HG02943 (cell line): ENCODE results near the gene DPF1.

ENCODE experiments used
- ATAC-seq: cut with Tn5 transposase; IDR thresholded peaks from one replicate; pipeline ENCODE4 v1.9.1; 2021; ENCODE audit warnings: mild to moderate bottlenecking, low read depth, moderate library complexity; ENCODE audit not compliant: unreplicated experiment

The DPF1 gene

DNA sequence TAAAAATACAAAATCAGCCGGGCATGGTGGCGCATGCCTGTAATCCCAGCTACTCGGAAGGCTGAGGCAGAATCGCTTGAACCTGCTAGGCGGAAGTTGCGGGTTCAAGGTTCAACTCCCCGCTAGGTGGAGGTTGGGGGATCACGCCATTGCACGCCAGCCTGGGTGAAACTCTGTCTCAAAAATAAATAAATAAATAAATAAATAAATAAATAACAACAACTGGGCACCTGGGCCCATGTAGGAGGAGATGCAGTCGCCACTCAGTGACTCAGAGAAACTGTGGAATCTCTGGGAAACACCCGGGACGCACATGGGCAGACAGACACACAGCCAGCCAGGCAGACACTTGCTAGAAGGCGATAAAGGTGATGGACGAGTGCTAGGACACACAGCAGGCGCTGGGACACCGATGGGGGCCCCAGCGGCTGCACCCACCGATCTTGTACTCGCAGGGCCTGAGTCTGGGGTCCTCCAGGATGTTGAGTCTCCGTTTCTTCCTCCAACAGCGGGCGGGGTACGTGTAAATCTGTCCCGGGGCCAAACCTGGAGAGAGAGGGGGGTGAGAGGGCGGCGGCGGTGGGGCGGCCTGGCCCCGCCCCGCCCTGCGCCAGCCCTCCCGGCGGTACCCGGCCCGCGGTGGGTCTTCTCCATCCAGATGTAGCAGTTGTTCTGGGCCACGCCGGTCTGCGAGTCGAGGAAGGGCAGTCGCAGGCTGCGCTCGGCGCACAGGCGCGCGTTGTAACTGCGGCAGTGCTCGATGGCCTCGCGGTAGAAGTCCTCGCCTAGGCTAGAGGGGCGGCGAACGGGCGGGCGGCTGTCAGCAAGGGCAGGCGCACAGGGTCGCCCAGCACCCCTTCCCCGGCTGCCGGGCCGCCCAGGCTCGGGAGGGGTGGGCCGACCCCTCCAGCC lies 1.8 kb downstream of the DPF1 start:
- no peak for ATAC-seq

DNA sequence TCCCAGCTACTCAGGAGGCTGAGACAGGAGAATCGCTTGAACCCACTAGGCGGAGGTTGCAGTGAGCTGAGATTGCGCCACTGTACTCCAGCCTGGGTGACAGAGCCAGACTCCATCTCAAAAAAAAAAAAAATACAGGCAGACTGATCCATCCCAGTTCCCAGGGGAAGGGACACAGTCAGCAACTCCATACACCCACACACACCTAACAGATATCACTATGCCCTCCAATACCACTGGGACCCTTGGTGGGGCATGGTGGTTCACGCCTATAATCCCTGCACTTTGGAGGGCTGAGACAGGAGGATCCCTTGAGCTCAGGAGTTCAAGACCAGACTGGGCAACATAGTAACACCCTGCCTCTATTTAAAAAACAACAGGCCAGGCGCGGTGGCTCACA lies 2.6 kb downstream of the DPF1 start:
- no peak for ATAC-seq

DNA sequence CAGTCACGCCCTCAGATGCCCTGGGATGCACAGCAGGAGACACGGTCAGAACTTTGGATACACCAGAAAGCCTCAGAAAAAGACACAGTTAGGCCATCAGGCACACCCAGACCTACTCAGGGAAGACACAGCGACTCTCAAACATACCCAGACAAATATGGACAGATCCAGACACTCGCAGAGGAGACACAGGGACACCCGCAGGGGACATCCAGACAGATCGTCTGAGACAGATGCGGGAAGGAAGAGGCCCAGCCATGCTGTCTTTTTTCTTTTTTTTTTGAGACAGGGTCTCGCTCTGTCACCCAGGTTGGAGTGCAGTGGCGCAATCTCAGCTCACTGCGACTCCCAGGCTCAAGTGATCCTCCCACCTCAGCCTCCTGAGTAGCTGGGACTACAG lies 4.8 kb downstream of the DPF1 start:
- no peak for ATAC-seq

DNA sequence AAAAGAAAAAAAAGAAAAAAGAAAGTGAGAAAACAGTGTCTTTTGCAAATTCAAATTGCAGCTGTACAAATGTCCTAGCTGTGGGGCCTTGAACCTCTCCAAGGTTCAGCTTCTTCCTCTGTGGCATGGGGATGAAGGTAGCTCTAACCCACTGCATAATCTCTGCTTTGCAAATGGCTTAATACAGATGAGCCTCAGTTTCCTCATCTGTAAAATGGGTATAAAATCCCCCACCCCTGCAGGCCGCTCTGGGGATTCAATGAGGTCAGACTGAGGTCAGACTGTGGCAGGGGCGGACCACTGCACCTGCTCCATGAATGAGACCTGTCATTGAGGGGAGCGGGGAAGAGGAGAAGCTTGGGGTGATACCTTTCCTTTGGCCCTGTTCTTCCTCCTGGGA lies 5.8 kb downstream of the DPF1 start:
- no peak for ATAC-seq

DNA sequence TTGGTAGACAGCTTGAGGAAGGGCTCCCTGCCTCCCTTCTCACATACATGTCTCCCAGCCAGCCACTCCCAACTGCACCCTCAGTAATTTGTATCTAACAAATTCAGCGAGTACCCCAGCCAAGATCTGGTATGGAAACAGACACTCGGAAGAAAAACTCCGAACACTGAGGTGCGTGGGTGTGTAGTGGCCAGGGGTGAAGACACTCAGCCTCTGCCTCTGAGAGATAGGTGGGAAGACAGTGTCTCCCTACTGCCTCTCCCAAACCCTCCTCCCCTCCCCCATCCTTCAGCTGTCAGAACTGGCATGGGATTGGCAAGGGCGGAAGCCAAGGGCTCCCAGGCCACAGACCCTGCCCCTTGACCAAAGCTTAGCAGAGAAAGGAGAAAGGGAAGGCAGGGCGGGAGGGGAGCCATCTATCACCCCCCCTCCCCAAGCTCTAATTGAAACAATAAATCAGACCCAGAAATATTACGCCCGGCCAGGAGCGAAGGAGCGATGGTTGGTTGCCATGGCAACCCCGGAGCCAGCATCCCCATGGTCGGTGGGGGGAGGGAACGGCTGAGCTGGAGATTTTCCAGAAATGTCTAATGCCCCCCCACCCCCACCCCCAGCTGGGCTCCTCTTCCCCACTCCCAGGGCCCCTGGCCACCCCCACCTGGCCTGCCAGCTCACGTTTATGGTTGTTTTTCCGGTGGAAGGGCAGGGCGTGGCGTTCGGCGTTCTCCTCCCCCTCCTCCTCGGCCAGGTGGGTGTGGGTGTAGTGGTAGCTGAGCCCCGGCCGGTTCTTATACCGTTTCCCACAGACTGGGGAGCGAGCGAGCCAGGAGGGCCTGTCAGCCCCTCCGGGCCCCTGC lies 7.0 kb downstream of the DPF1 start:
- no peak for ATAC-seq

DNA sequence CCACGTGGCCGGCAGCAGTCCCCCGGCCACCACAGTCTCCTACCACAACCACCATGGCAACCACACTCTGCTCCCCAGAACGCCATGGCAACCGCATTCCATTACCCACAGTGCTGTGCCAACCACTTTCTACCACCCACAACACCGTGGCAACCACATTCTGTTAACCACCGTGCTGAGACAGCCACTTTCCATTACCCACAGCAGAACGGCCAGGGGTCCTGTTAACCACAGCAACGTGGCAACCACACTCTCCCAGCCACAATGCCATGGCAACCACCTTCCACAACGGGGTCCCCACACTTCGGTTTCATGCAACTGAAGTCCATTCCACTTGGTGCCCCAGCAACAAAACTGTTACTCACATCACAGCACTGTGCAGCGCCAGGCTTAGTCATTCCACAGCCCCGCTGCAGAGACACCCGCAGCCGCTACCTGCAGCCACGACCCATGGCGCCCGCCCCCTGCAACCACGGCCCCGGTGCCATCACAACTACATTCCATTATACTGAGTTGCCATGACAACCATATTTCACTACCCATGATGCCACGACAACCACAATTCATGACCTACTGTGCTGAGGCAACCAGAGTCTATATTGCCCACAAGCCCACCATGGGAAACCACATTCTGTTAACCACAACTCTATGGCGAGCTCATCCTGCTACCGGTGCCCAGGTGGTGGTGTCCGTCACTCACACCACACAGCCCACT lies 10.0 kb downstream of the DPF1 start:
- ATAC-seq = no peak

DNA sequence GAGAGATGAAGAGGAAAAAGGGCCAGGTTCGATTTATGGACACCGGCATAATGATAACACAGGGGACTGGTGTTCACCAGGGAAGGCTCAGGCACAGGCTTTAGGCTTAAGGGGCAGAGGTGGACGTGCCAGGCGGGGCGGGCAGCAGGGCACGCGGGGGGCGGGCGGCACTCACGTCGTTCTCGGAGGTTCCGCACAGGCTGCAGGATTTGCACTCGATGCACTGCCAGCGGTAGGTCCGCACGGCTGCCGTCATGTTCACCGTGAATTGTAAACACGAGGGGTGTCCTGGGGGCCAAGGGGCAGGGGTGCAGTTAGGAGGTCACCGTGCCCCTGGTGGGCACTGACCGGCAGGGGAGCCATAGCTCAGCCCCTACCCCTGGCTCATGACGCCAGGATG lies 10.6 kb downstream of the DPF1 start:
- no peak for ATAC-seq

DNA sequence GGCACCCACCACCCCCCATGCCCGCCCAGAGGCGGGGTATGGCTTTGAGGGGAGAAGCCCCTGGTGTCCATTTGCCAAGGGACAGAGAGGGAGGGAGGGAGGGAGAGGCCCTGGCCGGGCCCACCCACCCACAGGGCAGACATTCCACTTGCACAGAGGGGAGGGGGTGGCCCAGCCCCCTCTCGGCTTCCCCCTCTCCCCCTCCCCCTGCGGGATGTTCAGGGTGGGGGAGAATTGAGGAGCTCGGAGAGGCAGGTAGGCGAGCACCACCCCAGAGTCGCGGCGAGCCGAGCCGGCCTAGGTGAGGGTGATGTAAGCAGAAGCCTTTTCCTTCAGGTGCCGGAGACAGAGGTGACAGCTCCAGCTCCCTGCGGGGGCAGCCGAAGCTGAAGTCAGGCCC lies 12.3 kb downstream of the DPF1 start:
- no peak for ATAC-seq

DNA sequence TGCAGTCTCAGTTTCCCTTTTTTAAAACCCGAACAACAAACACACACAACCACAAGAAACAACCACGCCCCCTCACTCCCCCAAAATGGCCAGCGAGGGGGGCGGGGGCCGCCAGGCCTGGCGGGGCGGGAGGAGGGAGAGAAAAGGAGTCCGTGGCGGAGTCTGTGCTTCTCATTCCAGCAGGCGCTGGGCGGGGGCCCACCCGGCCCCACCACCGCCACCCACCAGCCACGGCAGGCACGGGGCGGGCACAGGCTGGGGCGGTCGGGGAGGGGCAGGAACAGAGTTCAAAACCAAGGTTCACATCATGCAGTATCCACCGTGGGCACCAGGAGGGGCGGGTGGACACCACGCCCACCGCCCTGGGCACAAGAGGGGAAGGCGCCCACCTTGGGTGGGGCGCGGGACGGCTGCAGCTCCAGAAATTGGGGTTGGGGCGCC lies 12.9 kb downstream of the DPF1 start:
- no peak for ATAC-seq

DNA sequence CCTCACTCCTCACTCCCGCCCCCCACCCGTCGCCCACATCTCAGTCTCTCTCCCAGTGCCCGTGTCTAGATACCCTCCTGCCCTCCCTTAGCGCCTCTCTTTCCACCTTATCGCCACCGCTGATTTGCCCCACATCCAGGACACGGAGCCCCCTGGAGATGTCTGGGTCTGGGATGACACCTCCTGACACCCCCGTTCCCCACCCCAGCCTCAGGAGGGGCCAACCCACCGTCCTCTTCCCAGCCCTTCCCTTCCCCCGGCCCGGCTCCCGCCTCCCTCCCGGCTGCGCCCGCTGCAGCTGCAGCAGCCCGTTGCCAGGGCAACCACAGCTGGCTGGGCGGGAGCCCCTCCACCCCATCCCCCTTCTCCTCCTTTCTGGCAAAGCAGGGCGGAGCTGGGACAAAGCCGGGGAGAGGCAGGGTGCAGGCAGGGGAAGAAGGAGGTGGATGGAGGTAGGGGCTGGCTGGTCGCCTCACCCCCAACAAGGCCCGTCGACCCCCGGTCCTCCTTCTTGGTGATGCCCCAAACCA lies 13.5 kb downstream of the DPF1 start:
- no peak for ATAC-seq

DNA sequence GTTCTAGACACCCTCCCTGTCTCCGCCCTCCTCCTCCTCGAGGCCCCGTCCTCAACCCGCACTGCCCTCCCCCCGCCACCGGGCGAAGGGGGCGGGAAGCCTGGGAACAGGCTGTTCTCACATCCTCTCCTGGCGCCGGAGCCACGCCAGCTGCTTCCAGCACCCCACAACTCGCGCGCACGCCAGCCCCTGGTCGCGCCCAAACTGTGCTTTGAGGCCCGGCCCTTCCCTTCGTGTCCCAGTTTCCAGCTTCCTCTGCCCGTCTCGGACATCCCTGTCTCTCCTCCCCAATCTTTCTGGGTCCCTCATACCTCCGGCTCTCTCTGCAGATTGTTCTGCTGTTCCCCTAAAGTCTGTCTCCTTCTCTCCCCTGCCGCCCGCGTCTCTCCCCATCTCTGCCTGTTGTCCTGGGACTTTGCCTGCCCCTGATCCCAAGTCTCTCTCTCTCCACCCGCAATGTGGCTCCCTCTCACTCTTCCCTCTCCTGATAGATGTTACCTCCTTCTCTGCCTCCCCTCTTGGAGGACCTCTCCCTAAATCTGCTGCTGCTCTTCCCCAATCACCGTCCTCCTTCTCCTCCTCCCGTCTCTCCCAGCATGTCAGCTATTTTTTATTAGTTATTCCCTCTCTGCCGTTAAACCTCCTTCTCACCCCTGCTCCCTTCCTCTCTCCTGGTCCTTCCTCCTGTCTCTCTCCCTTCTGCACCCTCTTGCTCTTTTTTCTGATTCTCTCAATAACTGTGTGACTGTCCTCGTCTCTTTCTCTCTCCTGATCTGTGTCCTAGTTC lies 14.2 kb downstream of the DPF1 start:
- ATAC-seq = no peak

DNA sequence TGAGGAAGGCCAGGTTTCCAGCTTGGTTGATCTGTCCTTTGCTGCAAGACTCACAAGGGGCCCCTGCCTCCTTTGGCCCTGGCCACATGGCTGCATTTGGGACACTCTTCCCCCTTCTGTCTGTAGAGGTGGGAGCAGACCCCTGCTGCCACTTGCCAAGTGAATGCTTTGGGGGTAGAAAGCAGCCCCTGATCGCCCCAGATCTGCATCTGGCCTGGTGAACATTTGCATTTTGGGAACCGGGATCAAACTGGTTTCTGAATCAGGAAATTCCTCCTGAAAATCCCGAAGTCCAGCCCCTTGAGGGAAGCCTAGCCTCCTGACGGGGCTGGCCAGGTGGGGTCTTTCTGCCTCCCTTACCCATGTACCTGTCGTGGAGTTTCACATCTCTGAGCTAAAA lies 14.9 kb downstream of the DPF1 start:
- ATAC-seq = no peak

DNA sequence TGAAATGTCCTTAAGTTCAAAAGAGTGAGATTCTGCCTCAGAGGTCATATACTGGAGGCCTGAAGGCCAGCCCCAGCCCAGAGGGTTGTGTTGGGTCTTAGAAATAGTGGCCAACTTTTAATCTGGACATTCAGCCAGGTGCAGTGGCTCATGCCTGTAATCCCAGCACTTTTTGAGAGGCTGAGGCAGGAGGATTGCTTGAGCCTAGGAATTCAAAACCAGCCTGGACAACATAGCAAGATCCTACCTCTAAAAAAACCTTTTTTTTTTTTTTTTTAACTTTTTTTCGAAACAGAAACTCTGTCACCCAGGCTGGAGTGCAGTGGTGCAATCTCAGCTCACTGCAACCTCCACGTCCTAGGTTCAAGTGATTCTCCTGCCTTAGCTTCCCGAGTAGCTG lies 15.5 kb downstream of the DPF1 start:
- ATAC-seq = no peak

DNA sequence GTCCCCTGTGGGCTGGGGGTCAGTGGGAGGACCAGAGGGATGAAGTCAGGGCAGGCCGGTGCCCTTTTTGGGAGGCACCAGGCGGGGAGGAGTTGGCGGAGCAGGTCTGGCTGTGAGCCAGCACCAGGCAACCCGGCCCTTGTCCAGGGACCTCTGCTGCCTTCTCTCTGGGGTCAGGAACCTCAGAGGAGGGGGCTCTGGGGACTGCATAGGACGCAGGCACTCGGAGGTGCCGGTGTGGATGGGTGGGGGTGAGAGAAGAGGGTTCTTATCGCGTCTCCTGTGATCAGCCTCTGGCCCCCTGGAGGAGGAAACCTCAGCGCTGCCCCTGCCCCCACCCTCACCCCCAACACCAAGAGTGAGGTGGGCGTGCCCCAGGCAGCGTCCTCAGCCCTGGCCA lies 16.5 kb downstream of the DPF1 start:
- no peak for ATAC-seq

DNA sequence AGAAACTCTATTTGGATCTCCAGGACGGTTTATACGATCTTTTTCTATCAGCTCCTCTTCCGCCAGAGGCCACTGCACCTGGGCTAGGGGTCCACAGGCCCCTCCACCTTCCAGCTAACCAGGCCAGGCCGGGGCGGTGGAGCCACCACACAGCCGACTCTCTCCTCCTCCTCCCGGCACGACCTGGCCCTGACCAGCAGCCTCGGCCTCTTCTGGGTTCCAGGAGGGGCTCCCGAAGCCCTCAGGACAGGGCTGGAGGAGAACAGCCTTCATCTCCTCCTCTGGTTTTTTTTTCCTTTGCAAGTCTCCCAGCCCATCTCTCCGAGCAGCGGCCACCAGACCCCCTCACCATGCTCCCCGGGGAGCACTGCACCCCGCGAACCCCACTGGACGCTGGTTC lies 17.1 kb downstream of the DPF1 start:
- ATAC-seq = no peak

DNA sequence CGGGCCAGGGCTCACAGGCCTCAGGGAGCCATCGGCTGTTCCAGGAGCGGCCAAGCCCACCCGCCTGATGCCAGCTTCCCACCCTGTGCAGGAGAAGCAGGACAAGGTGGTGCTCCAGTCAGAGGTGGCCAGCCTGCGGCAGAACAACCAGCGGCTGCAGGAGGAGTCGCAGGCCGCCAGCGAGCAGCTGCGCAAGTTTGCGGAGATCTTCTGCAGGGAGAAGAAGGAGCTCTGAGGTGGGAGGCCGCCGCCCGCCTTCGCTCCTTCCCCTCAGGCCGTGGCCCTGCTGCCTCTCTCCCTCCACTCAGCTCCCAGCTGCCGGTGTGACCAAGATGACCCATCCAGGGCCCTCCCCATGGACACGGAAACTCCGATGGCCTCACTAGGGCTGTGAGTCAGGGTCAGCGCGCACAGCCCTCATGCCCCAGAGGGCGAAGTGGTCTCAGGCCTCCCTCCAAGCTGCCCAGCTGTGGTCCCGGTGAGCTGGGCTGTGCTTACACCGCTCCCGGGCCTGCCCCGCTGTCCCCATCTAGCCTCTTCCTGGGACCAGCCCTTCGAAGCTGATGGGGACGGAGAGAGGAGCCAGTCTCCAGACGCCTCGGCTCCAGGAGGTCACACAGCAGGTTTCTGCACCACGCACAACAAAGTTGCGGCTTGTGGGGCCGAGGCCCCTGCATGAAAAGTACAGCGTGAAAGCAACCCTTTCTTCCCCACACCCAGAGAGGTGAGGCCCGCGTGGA lies 17.8 kb downstream of the DPF1 start:
- ATAC-seq = no peak

DNA sequence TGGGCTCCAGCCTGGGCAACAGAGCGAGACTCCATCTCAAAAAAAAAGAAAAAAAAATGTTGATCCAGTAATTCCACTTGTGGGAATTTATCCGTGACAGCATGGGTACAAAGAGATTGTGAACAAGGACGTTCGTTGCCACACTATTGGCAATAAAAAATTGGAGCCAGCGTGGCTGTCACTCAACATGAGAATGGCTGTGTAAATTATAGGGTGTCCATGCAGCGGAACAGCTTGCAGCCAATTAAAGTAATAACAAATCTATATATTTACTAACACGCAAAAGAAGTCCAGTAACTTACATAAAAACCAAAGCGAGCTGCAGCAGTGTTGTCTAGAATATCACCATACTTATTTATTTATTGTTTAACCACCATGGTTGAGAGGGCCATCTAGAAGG lies 19.3 kb downstream of the DPF1 start:
- no peak for ATAC-seq

DNA sequence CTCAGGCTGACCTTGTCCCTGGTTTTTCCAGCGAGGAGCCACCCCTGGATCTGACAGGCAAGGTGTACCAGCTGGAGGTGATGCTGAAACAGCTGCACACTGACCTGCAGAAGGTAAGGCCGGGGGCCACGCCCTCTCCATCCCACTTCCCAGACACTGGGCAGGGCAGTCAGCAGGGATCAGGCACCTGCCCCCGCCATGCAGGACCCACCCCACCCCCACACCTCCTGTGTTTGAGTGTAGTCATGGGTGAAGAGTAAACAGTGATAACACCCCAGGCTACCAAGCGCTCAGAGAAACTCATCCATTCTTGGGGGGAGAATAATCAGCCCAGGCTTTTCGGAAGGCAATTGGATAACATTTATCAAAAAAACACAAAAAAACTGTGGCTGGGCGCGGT lies 19.9 kb downstream of the DPF1 start:
- ATAC-seq = no peak

DNA sequence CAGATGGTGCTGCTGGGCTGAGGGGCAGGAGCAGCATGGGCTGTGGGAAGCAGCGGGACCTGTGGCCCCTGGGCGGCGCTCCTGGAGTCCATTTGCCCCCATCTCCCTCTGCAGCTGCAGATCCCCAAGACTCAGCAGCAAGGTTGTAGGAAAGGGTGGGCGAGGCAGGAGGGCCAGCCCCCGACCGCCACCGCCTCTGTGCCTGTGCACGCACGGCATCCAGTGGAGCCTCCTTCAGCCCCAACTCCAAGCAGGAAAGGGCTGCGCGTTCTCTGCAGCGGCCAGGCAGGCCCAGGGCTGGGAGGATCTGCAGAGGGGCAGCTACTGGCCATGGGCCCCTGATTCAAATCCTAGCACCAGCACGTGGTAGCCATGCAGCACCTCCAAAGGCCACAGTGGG lies 20.8 kb downstream of the DPF1 start:
- no peak for ATAC-seq
